Tongue (tissue), 2 donors: ENCODE results near the gene POFUT1. TPM values are rescaled to one million over a fixed set of nuclear protein-coding genes. Genes with fewer than 3 reads are reported as not detected.
A peak's percentile ranks its signal among the peaks of the same experiment; 100 is the strongest.
"Not testable (repeated sequence)": the region's sequence is repeated elsewhere in the genome, so short reads cannot be mapped to it uniquely, and the experiment has no call there.

ENCODE experiments used
- DNase-seq: peaks from one replicate; pipeline ENCODE4 v3.0.0-alpha.2; 2015
- total RNA-seq: library from RNA; depleted of rRNA; stranded (reverse); fragments of >200 nt; gene quantifications from one replicate; pipeline ENCODE4 v1.2.3, GENCODE V29; 2014

Gene POFUT1
- total RNA-seq, 1 donor from 2014 or later: 33.5 TPM

DNA sequence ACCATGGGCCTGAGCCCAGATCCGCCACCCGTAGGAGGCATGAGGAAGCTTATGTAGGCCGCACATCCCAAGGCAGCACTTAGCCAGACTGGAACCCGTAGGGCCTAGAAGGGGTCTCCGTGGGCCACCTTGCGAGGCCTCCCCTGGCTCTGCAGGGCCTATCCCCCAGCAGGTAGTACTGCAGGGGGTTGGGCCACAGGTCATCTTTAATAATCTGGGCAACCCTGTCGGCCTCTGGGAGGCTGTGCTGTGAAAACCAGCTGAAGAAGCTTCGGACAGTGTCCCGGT lies 18.6 kb upstream of the POFUT1 start:
- DNase-seq: no peak

DNA sequence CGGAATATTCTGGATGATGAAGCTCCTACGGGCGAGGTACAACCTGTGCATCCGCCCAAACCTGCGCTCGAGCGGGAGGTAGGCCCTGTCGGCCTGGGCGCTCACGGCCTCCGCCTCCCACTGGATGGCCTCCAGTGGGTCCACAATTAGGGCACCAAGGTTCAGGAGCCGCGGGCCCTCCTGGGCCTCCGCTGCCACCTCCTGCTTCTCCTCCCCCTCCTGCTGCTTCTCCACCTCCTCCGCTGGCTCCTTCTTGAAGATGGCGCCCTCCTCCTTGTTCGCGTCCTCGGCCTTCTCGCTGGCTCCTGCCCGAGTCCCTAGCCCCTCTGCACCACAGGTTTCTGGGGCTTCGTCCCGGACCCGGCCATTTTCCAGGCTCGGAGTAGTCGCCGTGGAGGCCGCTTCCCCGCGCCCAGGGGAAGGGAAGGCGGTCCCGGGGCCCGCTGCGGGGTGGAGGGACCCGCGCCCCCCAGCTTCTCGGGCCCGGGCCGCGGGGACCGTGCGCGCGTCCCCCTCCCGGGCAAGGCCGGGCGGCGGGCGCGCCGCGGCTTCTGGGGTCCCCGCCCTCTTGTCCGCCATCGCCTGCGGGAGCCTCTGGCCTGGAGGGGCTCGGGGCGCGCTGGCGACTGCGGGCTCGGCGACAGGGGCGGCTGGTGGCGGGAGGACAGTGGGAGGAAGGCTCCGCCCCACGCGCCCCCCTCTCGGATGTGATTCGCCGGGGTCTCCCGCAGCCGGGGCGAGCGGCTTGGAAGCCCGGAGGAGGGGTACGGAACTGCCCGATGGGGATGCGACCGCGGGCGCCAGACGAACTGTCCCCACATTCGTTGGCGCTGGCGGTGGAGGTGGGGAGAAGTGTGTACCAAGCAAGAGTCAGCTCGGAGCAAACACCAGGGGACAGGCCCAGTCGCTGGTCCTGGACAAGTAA lies 17.7 kb upstream of the POFUT1 start:
- peak; percentile 73 for DNase-seq

DNA sequence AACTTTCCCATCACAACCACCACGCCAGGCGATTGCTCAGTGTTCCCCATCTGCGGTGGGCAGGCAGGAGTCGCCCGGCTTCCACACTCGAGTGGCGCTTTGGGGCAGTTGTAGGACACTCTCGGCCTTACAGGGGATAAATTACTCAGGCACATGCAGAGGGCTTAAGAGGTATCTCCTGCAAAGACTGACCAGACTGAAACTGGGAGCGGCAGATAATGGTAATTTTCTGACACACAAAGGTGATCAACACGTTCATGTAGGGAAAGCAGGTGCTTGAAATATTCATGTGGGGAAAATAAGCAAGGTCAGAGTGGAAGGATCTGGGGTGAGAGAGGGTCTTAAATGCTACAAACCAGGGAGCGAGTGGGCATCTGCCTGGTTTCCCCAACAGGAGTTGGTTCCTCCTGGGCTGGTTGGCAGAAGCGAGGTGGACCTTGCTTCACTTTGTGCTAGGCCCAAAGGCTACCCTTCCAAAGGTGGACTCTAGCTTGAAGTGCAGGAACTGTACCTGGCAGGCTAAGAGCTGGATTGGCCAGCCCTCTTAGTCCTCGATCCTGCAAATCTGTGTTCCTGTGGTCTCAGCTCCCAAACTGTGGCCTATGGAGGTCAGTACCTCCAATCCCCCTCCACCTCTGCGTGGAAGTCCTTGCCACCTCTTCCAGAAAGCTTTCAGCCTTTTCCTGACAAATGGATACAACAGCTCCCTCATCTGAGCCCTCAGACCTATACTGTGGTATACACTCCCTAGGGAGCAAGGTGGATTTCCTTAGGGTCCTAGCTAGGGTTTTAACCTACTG lies 16.9 kb upstream of the POFUT1 start:
- DNase-seq: no peak

DNA sequence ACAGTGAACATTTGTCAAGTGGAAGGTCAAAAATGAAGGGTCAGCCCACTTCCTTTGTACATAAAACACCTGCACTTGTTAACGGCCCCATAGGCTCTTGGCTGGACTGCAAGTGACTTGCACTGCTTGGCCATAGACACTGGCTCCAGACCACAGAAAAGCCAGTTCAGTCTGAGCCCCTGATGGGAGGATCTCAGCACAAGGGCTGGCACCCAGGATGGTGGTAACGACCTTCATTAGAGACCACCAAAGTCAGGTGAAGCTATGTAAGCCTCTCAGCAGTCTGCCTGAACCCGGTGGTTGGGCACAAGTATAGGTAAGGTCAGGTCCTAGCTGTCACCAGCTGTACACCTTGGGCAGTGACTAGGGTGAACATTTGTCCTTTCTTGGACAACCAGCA lies 16.3 kb upstream of the POFUT1 start:
- DNase-seq: no peak

DNA sequence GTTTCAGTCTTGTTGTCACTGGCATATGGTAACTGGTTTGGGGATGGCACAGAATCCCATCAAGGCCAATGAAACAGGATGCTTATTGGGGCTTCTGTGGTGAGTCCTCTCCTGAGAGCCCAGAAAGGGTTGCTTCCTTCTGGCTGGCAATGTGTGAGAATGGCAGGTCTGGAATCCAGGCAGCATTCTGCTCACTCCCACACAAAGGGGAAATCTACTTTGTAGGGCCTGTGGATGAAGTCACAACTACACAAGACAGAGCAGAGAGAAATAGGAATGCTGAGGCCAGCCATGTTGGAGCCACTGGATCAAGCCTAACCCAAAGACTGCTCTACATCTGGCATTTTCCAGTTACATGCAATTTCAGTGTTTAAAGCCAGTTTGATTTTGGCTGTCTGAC lies 15.8 kb upstream of the POFUT1 start:
- no peak for DNase-seq

DNA sequence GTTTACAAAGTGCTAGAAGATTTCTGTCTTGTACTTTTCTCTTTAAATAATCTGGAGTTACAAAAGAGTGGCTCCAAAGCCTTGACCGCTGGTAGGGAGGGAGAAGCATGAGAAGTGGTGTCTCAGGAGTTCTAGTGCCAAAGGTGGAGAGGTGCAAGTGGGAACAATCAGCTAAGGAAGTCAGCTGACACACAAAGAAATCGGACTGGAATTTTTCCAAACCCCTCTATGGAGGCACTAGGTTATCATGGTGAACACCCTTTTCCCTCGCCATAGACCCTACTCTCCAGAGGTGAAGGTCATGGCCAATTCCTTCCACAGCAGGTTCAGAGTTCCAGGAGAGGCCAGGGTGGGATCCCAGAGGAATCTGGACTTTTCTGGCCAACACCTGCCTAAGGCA lies 15.0 kb upstream of the POFUT1 start:
- DNase-seq: no peak

DNA sequence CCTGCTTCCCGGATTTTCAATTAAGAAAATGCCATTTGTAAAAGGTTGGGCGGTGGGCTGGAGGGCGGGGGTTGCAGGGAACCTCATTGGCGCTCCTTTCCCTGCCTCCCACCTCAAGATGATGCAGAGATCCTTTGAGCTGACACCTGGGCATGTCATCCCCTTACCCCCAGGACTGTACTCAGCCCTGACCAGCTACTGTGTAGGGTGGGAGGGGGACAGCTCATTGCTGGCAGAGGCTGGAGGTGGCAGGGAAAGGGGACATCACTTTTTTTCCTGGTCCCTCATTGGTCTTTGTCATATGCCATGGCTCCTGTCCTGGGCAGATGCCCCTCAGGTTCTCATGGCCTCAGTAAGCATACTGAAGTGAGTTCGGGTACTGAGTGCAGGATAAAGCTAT lies 14.3 kb upstream of the POFUT1 start:
- not testable (repeated sequence) for DNase-seq

DNA sequence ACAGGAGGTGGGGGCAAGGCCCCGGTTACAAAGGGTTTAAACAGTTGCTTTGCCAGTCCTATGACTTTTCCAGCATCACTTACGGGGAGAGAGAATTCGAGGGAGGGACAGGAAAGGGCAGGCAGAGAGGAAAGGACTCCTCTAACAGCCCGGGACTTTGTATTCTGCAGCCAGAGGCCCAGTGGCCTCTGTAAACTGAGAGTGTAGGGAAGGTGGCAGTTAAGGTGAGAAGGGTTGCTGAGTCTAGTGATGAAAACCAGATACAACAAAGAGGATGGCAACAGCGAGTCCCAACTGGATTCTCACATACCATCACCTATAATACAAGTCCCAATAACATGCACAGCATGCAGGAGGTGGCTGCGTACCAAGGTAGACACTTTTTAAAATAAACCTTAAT lies 13.7 kb upstream of the POFUT1 start:
- DNase-seq: no peak

DNA sequence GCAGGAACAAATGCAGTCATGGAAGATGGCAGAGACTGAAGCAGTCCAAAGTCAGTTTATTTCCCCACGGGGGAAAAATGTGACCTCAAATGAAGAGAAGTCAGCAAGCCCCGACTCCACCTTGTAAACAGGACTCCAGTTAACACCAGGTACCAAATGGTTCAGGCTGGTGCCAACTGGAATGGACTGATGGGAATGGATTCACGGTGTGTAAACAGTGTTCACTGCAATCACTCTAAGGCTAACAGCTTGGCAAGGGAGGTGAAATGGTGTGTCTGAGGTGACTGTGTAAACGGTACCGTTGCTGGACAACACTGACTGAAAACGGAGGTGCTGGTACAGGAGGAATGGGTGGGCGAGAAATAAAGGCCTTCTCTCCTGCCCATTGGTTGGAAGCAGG lies 12.1 kb upstream of the POFUT1 start:
- DNase-seq: no peak

DNA sequence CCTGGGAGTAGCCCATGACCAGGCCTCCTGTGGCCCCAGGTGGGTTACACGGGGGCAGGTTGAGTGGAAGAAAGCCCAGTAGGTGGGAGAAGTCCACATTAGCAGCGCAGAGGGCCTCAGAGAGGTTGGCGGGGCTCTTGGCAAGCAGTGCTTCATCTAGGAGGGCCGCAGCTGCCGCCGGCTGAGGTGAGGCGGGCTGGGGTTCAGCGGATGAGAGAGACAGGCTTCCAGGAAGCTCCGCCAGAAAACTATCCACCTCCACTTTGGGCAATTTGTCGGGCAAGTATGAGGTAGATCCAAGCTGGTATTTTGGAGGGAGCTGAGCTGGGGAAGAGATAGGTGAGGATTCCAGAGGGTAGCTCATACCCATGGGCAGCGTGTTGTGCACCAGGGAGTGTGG lies 11.1 kb upstream of the POFUT1 start:
- DNase-seq: not testable (repeated sequence)

DNA sequence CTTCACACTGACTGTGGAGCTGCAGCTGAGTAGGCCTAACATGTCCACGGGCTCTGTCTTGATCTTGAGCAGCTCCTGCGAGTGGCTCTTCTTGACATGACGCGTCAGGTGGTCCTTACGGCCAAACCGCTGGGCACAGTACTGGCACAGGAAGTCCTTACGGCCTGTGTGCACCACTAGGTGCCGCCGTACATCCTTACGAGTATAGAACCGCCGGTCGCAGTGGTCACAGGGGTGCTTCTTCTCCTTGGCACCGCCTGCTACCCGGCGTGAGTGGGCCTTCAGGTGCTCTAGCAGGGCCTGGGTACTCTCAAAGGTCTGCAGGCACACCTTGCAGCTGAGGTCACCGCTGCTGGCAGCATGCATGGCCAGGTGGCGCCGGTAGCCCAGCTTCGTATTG lies 10.5 kb upstream of the POFUT1 start:
- DNase-seq: not testable (repeated sequence)

DNA sequence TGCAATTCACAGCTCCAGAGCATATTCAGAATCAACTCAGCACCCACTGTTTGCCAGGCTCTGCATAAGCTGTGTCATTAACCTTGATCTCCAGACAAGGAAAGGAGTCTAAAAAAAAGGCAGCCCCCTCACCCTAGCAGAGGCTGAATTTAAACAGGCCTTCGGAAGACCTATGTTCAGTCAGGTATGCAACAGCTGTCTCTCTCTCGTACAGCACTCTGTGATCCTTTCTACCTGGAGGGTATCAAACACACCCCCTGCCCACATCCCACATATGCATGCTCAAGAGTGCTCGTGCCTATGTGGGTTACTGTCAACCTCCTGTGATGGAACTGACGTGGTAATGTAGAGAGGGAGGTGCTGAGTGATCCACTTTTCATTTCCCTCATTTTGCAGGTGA lies 8.7 kb upstream of the POFUT1 start:
- no peak for DNase-seq

DNA sequence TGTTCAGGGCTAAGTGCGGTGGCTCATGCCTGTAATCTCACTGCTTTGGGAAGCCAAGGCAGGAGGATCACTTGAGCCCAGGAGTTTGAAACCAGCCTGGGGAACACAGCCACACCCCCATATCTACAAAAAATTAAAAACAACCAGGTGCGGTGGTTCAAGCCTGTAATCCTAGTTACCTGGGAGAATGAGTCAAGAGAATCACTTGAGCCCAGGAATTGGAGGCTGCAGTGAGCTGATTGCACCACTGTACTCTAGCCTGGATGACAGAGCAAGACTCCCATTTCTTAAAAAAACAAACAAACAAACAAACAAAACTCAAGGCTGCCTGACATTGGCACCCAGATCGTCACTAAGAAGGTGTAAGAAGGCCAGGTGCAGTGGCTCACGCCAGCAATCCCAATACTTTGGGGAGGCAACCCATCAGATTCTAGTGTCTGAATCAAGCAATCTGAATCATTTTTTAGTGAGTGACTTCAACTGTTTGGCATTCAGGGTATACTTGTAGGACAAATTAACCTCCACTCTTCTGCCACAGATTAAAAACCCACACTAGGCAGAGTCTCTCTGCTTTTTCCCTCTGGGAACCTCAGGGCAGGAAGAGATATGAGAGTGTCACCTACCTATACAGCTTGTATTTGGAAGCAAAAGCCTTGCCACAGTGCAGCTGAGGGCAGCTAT lies 6.2 kb upstream of the POFUT1 start:
- no peak for DNase-seq

DNA sequence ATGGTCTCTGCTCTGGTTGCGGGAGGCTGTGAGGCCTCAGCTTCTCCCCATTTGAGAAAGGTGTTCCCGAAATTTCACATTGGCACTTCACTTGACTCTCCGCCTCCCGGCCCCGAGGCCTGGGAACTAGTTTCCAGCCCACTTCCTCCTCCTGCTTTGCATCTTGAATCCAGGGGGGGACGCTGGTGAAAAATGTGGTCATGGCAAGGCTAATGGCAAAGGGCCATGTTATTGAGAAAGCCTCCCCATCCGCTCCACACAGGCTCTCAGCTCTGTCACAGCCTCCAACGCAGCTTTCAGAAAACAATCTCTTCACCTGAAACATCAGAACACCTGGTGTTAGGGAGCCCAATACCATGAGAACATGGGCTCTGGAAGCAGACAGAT lies 5.7 kb upstream of the POFUT1 start:
- DNase-seq: no peak

DNA sequence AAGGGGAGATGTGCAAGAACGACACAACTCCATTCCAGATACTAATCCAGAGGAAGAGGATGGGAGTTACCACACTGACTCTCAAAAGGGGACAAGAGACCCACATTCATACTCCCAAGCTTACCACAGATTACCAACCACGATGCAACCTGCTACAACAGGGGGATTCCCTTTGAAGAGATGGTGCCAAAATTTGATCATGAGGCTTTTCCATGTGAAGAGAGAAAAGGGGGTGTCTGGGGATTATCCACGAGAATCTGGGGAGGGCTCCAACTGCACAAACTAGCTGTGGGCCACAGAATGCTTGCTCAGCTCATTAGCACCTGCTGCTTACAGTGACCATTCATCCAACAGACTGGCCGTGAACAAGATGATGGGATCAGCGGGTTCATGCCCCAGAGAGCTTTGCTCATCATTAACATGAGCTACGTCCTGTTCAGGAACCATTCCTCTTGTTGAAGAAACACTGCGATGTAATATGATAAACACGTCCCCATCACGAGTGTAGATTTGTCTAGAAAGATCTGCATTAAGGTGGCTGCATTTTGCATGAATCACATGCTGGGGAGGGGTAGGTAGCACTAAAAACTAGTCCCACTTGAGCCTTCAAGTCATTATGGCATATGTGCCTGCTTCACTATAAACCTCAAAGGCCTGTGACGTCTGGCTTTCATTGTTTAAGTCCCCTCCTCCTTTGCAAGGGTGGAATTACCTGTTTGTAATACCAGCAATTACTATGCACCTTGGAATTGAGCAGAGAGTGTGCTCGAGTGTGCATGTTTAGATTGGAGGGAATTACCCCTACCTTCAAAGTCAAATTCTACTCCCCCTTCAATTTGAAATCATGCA lies 4.1 kb upstream of the POFUT1 start:
- DNase-seq: peak; percentile 51

DNA sequence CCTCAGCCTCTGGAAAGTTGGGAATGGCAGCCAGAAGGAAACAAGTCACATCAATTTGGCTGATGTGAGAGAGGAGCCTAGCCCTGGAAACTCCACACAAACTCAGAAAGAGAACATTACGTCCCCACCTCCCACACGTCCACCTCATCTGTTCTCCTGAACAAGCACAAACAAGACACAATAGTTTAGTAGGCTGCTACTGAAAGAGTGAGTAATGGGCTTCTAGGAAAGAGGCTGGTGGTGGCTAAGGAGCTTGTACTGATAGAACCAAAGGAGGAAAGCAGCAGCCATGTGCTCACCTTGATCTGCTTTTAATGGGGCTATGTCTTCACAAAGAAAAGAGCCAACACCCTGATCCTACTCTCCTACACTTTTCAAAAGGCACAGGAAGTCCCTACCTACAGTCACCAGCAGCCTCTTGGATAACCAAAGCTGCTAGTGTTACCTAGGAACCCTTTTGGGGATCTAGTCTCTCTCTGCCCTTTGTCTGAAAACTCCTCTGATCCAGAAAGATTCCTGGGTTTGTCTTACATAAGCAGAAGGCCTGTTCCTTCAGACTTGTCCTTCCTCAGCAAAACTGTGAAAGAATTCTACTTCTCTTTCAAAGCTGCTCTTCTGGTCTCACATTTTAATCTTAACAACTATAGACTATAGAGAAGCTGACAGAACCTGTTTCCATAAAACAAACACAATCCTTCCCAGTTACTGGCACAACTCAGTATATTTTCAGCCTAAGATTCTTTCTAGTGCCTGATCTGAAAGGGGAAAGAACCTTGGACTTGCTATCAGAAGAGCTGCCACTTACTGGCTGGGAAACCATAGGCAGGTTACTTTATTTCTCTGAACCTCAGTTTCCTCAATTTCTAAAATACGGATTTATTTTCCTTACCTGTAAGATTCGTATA lies 3.2 kb upstream of the POFUT1 start:
- peak; percentile 60 for DNase-seq

DNA sequence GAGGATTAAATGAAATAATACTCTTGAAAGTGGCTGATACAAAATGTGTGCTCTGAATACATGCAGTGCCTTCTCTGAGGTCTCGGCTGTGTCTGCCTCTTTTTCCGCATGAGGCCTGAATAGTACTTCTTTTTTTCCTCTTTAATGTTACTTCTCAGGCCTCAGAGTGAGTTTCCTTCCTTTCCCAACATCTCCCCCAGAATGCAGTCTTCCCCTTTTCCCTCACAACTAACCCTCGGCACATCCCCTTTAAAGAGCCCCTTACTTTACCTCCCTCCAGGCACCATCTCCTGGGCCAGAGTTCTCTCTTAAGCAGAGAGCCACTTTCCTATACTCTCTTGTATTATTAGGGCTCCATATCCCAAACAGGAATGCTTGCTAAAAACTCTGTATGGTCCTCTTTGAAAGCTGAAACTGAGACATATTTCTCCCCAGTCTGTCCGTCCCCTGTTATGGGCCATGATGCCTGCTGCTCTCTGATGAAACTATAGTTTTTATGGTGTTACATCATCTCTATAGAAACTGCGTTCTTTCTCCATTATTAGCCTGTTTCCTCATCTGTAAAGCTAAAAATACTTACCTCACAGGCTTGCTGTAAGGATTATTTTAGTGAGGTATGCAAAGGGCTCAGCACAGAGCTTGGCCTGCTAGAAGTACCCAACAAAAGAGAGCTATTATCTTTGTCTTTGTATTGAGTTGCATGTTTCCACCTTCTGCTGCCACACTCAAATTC lies 2.4 kb upstream of the POFUT1 start:
- DNase-seq: peak; percentile 26

DNA sequence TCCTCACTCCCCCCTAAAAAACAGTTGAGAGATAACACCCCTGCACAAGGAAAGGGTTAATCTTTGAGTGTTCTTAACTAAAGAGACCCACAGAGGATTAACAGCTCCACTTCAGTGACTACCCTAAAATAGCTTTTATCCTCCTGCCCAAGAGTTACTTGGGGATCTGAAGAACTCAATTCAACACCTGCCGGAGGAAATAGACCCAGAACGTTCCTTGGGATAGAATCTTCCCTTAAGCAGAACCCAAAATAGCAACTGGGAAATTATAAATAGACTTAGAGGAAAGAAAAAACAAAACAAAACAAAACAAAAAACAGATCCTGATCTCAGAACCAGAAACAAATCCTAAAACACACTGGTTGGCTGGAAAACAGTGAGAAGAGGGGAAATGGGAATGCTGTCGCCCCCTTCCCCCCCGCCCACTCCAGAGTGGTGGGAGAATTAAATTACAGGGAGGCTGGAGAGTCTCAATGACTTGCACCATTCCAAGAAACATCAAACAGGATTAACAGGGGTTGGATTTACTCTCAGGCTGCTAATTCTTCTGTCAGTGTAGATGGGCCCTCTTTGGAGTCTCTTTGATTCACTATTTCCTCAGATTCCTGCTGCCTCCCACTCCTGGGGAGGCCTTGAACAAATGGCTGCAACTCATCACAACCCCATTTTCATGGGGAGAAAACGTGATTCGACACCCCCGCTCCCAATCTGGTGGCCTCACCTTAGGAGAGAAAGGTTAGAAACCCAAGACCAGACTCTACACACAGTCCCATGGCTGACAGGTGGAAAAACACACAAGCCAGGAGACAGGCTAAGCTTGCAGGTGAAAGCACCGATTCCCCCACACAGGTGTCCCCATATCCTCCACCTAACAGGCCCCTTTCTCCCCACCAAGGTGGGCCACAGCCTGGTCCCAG lies 1.6 kb upstream of the POFUT1 start:
- peak; percentile 69 for DNase-seq
